ENCODE results near the gene TPST1. TPM values are rescaled to one million over a fixed set of nuclear protein-coding genes. Genes with fewer than 3 reads are reported as not detected.

TPST1 gene
- total and polyA plus RNA-seq, 2 of the 8 experiments (the other 6 are each of a cell fraction or from before 2014, with no cell fraction given) = 8.2 to 18.4 TPM

GRCh38 chr7:66339141-66339540 lies 134.0 kb downstream of the TPST1 start:
- Histone ChIP-seq H3K27me3 (replicated peaks in 1 of 4; ENCODE audit: control insufficient read depth in 3 of 4, extremely low read depth in 1 of 4, insufficient read depth in 3 of 4, low read length in 3 of 4) (no peaks in the 10 kb centered on the region), H2BK120ac (replicated peaks; ENCODE audit: low read depth, low read length) (no peak overlapping the region), H3K4ac (replicated peaks; ENCODE audit: insufficient read length, low read depth, low read length) (no peak overlapping the region), H4K91ac (replicated peaks; ENCODE audit: insufficient read length, low read length) (no peak overlapping the region), H3K4me3 (ENCODE audit: extremely low read depth in 1 of 4, insufficient read depth in 2 of 4, low read depth in 3 of 4, low read length in 4 of 4) (no peak overlapping the region), H3K23me2 (ENCODE audit: low read depth, low read length) (no peaks in the 10 kb centered on the region; the same call in 1 of the 2 replicates), H3K79me1 (ENCODE audit: low read depth, low read length) (no peaks in the 10 kb centered on the region), H3K9ac (replicated peaks in 1 of 4; ENCODE audit: extremely low read depth in 1 of 4, low read depth in 3 of 4, low read length in 3 of 4) (no peak overlapping the region), H2BK20ac (ENCODE audit: low read length) (no peak overlapping the region), H3K23ac (ENCODE audit: insufficient read length) (no peak overlapping the region), H4K8ac (ENCODE audit: extremely low read depth, insufficient read depth, low read length) (no peak overlapping the region), H3K18ac (ENCODE audit: extremely low read depth, low read length) (no peak overlapping the region), H3K4me2 (ENCODE audit: insufficient read depth in 1 of 2, low read depth in 2 of 2, low read length in 2 of 2) (no peak overlapping the region), H3K79me2 (ENCODE audit: control insufficient read depth in 1 of 2, insufficient read depth in 2 of 2, low read length in 2 of 2) (no peaks in the 10 kb centered on the region), H3K56ac (replicated peaks; ENCODE audit: insufficient read length, low read depth, low read length) (no peak overlapping the region), H2BK15ac (ENCODE audit: low read length) (no peak overlapping the region), H3K4me1 (replicated peaks in 1 of 4; ENCODE audit: control insufficient read depth in 3 of 4, insufficient read depth in 4 of 4, low read length in 3 of 4) (no peaks in the 10 kb centered on the region), H4K5ac (ENCODE audit: insufficient read length, low read depth, low read length) (no peak overlapping the region), H2AFZ (ENCODE audit: low read length) (no peak overlapping the region), H2AK5ac (ENCODE audit: low read depth, low read length) (no peak overlapping the region), H2BK5ac (ENCODE audit: low read depth, low read length) (no peak overlapping the region), H2BK12ac (ENCODE audit: low read depth, low read length) (no peak overlapping the region), H3K9me3 (ENCODE audit: insufficient read depth in 2 of 2, low read depth in 1 of 2, low read length in 1 of 2) (peaks cover 3 to 11% of the 10 kb centered on the region in 2 experiments; a peak in 1 of 4 replicates), H3K36me3 (ENCODE audit: control insufficient read depth in 2 of 4, insufficient read depth in 4 of 4, low read length in 3 of 4) (no peaks in the 10 kb centered on the region), H4K20me1 (replicated peaks in 1 of 2; ENCODE audit: control insufficient read depth in 1 of 2, insufficient read depth in 2 of 2, low read length in 2 of 2) (no peaks in the 10 kb centered on the region), H3K27ac (ENCODE audit: low read depth, low read length) (no peak overlapping the region), H3K14ac (ENCODE audit: insufficient read length) (no peak overlapping the region)
- 94% methylated on average over 1 of the region's 1 CpG; no CpG with 5 or more reads in 1 of the 2 experiments for WGBS, 2 experiments (ENCODE audit: extremely low coverage in 1 of 2, insufficient coverage in 1 of 2, insufficient read length in 1 of 2, insufficient replicate concordance in 2 of 2, low coverage in 1 of 2, low lambda C conversion rate in 2 of 2, missing lambda C conversion rate in 1 of 2)
- ChIA-PET CTCF (ENCODE audit: partially characterized antibody) (no interaction called here), POLR2A (ENCODE audit: partially characterized antibody) (no interaction called here)
- no peak for DNase-seq (ENCODE audit: low read depth in 1 of 2, low spot score in 2 of 2)
- no peak for FAIRE-seq
- no peak for TF ChIP-seq CBX5 (IDR thresholded peaks at IDR 0.05; ENCODE audit: low read depth, low read length)
- TF ChIP-seq KDM1A (IDR thresholded peaks at IDR 0.05; ENCODE audit: borderline replicate concordance, low read length) = no peak
- no peak for TF ChIP-seq POLR2AphosphoS5 (IDR thresholded peaks at IDR 0.05; ENCODE audit: low read depth, low read length)
- TF ChIP-seq CTBP2 (IDR thresholded peaks at IDR 0.05; ENCODE audit: borderline replicate concordance, insufficient read depth, insufficient read length, low read length) = no peak
- no peak for TF ChIP-seq EZH2 (IDR thresholded peaks at IDR 0.05; ENCODE audit: low read depth, low read length, severe bottlenecking)
- TF ChIP-seq, protein P1, sequence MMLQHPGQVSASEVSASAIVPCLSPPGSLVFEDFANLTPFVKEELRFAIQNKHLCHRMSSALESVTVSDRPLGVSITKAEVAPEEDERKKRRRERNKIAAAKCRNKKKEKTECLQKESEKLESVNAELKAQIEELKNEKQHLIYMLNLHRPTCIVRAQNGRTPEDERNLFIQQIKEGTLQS (IDR thresholded peaks at IDR 0.05; ENCODE audit: insufficient read depth, low read depth, low read length) = no peak
- TF ChIP-seq RXRA (IDR thresholded peaks at IDR 0.05; ENCODE audit: insufficient read depth, low read depth, low read length) = no peak
- TF ChIP-seq MAFK (IDR thresholded peaks at IDR 0.05; ENCODE audit: low read depth, low read length) = no peak
- no peak for TF ChIP-seq SP1 (IDR thresholded peaks at IDR 0.05; ENCODE audit: low read depth, low read length)
- TF ChIP-seq BCL11A (IDR thresholded peaks at IDR 0.05; ENCODE audit: low read depth in 2 of 2, low read length in 2 of 2) = no peak
- no peak for TF ChIP-seq SRF (IDR thresholded peaks at IDR 0.05; ENCODE audit: low read depth, low read length)
- TF ChIP-seq POU5F1 (IDR thresholded peaks at IDR 0.05; ENCODE audit: low read depth, low read length) = no peak
- no peak for TF ChIP-seq SUZ12 (IDR thresholded peaks at IDR 0.05; ENCODE audit: low read length)
- TF ChIP-seq NANOG (IDR thresholded peaks at IDR 0.05; ENCODE audit: insufficient read depth, low read depth, low read length, poor library complexity, severe bottlenecking) = no peak

Data from H1 (cell line).